Bronchial smooth muscle cell (primary cell): Measurements from ENCODE around the gene SLC2A14. TPM values are rescaled to one million over a fixed set of nuclear protein-coding genes. Genes with fewer than 3 reads are reported as not detected.

Source experiments
- total RNA-seq: library from RNA; depleted of rRNA; stranded (reverse); fragments of >200 nt; gene quantifications from 2 replicates; pipeline ENCODE4 v1.2.1, GENCODE V29; 2014

SLC2A14 gene
- total RNA-seq = under 0.01 TPM in 1 of 2 replicates, not detected in the other

GRCh38 chr12:7872566-7873319, at the start of gene SLC2A14:
Gene SLC2A14, minus strand, starts transcription at chr12:7872915. Its CDS starts 3,035 bp downstream, at chr12:7869880.

DNA sequence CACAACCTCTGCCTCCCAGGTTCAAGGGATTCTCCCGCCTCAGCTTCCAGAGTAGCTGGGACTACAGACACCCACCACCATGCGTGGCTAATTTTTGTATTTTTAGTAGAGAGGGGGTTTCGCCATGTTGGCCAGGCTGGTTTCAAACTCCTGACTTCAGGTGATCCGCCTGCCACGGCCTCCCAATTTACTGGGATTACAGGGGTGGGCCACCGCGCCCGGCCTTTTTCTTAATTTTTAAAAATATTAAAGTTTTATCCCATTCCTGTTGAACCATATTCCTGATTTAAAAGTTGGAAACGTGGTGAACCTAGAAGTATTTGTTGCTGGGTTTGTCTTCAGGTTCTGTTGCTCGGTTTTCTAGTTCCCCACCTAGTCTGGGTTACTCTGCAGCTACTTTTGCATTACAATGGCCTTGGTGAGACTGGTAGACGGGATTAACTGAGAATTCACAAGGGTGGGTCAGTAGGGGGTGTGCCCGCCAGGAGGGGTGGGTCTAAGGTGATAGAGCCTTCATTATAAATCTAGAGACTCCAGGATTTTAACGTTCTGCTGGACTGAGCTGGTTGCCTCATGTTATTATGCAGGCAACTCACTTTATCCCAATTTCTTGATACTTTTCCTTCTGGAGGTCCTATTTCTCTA, 83.7 kb downstream of the SLC2A14 start, which contains the start of gene NANOG:
Gene NANOG (plus strand): TSS at position 519 of the 645 bp plus-strand sequence. CDS start 213 bp downstream, outside the sequence.

Other genes with a start within 250 kb of the SLC2A14 start
- not detected in 2 replicates for gene APOBEC1, start 207.0 kb downstream of the SLC2A14 start, total RNA-seq
- gene GDF3, start 177.1 kb downstream of the SLC2A14 start, total RNA-seq = not detected in 2 replicates
- gene DPPA3, start 161.5 kb downstream of the SLC2A14 start, total RNA-seq = not detected in 2 replicates
- not detected in 2 replicates for gene CLEC4C, start 125.5 kb downstream of the SLC2A14 start, total RNA-seq
- gene NANOGNB, start 107.7 kb downstream of the SLC2A14 start, total RNA-seq = not detected in 2 replicates
- gene NANOG, start 83.5 kb downstream of the SLC2A14 start, total RNA-seq = under 0.01 TPM in 1 of 2 replicates, not detected in the other
- gene SLC2A3, start 63.3 kb upstream of the SLC2A14 start, total RNA-seq = 30.1 and 47.4 TPM in 2 replicates
- gene FOXJ2, start 159.8 kb upstream of the SLC2A14 start, total RNA-seq = 2.9 and 3.6 TPM in 2 replicates
- gene C3AR1, start 193.4 kb upstream of the SLC2A14 start, total RNA-seq = not detected in 2 replicates
- 23.2 and 29.4 TPM in 2 replicates for gene NECAP1, start 209.4 kb upstream of the SLC2A14 start, total RNA-seq